ENCODE results near the gene TTC33.
"Not testable (repeated sequence)": the region's sequence is repeated elsewhere in the genome, so short reads cannot be mapped to it uniquely, and the experiment has no call there.

Gene TTC33

DNA sequence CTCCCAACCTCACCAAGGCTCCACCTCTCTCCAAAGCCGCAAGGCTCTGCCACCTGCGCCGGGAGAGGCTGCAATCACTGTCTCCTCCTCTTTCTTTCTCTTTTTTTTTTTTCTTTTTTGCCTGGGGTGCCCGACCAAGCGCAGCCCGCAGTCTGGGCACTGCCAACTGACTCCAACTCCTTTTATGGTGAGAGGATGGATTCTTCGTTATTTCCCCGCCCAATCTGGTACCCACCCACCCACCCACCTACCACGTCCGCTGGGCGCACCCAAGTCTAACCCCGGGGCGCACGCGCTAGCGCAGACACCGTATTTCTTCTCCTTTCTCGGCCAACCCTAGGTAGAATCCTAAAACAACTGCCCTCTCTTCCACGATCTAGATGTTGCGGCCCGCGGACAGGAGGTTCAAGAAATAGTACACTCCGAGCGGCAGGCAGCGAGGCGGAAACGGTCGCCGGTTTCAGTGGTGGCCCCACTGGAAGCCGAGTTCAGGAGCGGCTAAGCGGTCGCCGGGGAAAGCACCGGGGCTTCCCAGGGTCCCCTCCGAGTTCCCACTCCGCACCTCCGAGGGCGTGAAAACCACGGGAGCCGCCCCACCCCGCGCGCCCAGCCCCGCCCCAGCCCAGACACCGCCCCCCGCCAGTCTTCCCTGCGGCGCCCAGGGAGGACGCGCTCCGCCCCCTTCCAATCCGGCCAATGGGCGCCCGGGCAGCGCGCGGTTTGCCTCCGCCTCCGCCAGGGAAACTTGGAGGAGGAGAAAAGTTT lies 76.4 kb downstream of the TTC33 start:
- no peak for DNase-seq (ENCODE audit: low read depth)

DNA sequence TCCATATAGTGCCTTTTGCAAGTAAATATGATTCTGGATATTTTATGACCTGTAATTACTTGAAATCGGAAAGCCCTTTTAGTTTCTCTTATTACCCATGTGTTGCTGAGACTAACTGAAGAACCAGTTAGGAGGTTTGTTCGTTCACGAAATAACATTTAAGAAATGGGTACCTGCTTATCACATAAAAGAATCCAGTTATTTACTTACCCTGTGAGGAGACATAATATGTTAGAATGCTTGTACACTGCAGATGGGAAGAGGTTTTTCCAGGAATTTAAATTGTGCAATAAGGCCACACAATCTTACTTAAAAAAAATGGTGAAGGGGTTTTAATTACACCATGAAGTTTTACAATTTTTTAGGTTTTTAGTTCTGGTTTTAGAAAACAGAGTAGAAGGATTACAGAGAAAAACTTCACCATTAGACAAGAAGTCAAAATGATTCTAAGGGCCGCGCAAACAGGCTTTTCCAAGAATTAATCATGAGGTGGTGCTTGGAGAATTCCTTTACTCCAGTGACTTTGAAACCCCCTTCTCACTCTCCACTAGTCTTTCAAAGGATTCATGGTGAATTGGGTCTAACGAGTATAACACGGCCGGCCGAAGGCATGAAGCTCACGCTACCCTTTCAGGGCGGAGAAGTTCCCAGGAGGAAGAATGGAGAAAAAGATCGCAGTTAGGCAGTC lies 77.2 kb downstream of the TTC33 start:
- DNase-seq (ENCODE audit: low read depth), result no peak

DNA sequence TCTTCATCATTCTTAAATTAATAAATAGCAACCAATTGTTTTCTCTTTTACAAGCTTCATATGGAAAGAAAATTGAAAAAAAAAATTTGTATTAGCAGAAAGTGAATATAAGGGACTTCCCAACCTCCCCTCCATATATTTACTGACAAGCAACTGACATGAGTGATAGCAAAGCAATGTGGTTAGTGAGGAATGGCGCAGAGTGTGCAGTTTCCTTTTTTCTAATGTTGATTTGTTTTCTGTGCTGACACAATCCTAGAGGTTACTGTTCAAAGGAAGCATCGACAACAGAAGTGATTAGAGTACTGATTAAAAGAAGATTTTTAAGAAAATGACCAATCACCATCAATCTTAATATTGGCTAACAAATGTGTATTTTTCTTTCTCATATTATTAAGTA lies 77.7 kb downstream of the TTC33 start:
- DNase-seq (ENCODE audit: low read depth), result no peak

DNA sequence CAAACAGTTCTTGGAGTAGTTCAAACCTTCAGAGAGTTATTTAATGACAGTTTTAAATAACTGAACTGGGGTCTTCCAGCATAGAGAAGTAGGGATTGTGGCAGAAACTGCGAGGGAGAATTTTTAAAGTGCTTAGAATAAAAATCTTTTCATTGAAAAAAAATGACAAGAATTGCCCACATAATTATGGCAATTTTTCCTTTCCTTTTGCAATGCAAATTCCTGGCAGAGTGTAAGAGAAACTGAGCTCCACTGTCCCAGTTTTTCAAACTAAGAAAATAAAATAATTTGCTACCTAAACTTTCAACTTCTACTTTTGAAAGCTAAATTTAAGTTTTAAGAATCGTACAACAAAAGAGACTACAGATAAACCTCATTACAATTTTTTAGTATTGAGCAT lies 78.3 kb downstream of the TTC33 start:
- no peak for DNase-seq (ENCODE audit: low read depth)

DNA sequence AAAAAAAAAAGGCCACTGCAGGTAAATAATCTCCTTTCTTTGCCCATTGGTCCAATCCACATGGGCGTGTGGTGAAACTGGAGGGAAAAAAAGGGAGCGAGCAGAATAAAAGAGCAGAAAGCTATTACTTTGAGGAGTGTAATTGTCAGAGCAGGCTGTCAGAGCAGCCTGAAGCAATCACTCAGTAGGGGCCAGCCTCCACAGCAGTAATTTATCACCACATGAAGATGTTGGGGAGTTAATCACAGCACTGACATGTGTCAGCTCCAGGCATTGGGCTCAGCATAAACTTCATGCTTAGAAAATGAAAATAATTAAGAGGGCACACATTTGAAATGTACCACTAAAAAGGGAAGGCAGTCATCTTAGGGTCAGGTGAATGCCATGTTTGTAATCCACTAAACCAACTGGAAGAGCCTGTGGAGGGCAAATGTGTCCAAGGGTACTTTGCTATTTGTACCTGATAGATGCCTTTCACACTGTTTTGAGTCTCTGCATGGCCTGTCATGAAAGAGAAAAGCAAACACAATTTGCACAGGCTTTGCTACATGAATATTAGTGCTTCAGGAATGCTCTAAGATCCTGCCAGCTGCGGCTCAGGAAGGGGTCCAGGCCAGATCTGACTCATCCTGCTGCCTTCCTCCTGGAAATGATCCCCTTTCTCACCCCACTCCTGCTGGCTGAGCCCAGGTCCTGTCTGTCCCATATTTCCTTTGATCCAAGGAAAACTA lies 79.0 kb downstream of the TTC33 start:
- DNase-seq (ENCODE audit: low read depth), result no peak

DNA sequence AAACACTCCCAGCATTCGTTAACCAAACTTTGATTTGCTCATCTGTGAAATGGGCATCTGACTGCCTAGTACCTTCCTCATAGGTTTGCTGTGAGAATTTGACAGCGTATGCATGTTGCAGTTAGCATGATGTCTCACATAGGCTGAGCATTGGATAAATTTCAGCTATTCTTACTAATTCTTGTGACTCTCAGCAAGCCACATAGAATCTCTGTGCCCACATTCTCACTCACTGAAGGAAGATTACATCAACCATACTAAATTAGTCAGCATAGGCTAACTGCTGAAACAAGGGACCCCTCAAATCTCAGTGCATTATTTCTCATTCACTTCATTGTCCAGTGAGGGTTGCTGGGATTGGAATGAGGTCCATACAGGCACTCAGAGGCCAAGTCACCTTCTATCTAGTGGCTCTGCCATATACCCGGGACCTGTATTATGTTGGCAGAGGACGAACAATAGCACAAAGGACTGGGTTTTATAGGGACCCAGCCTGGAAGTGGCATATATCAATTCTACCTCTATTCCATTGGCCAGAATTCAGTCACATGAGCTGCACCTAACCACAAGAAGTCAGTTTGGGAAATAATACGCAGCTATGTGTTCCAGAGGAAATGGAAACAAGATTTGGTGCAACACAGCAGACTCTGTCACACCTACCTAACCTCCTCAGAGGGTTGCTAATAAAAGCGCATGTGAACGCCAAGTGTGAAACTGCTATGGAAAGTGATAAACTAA lies 80.2 kb downstream of the TTC33 start:
- no peak for DNase-seq (ENCODE audit: low read depth)

DNA sequence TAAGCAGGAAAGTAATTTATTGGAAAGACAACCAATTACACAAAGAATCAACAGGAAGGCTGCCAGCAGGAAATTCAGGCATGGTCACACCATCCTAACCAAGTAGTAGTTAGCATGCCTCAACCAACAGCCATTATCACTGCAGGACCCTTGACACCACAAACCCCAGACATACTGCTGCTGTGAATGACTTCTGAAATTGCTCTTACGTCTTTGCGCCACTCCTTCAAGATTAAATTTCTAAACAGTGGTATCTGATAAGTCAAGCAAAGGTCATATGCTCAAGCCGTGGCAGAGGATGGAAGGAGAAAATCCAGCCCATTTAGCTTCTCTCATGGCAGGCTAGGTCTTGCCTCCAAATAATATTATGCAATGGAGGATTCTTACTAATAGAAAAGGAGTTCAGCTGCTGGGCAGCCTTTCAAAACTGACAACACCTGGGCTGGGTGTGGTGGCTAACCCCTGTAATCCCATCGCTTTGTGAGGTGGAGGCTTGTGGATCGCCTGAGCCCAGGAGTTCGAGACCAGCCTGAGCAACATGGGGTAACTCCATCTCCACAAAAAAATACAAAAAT lies 81.0 kb downstream of the TTC33 start:
- no peak for DNase-seq (ENCODE audit: low read depth)

DNA sequence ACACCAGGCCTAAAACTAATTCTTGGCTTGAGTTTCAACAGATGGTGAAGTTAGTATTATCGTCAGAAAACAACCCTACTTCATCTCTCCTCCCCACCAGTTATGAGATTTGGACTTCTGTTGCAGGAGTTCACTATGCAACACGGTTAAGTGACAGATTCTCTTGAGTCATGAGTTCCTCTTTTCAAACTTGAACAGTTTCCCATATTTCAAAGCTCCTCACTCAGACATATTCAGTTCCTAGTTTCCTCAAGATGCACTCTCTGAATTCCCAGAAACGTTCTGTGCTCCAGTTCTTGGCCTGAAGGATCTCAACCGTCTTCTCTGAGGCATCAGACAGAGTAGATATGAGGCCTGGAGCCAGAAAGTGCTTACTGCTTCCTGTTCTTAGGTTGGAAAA lies 83.3 kb downstream of the TTC33 start:
- no peak for DNase-seq (ENCODE audit: low read depth)

DNA sequence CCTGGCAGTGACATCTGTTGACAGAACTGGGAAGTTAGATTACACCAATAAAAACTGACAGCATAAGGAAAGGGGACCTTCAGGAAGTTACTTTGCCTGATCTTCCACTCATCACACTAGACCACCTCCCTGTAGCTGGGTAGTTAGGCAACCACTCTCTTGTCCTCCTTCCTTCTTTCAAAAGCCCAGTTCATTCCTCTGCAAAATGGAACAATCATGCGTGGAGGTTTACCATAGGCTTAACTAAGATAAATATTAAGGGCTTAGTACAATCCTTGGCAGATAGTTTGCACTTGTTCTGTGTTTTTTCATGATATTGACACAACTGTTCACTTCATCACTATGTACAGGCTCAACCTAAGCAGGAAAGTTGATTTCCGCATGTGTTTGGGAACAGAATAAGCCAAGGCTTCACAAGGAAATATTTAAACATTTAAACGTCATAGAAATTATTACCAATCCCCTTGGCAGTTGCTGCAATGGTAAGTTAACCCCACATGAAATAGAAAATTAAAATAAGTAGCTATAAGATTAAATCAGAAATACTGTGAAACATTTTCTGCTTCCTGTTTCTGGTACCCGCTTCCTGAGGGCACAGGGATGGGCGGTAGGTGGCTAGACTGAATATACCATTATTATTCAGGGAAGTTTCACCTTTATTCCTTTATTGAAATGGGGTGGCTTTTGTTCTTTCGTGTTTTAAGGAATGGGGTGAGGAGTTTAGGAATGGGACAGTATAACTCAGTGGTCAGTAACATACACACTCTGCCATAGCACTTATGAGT lies 86.0 kb downstream of the TTC33 start:
- no peak for DNase-seq (ENCODE audit: low read depth)

DNA sequence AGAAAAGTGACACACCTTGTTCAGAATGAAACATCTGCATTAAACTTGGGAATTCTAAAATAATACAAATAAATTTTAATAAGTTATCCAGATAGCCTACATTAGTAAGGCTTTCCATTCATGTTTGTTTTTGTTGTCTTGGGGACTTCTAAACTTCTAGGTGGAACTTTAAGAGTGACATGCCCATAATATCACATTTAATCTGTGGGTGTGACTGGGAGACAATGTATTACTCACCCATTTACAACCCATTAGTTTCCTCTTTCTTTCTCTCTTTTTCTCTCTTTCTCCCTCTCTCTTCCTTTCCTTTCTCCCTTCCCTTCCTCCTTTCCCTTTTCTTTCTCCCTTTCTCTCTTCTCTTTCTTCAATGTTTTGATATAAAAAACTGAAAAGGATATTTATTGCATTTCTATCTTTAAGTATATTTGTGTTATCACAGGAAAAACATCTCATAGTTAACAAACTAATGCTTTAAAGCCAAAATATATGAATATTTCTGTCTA lies 88.5 kb downstream of the TTC33 start:
- no peak for DNase-seq (ENCODE audit: low read depth)

DNA sequence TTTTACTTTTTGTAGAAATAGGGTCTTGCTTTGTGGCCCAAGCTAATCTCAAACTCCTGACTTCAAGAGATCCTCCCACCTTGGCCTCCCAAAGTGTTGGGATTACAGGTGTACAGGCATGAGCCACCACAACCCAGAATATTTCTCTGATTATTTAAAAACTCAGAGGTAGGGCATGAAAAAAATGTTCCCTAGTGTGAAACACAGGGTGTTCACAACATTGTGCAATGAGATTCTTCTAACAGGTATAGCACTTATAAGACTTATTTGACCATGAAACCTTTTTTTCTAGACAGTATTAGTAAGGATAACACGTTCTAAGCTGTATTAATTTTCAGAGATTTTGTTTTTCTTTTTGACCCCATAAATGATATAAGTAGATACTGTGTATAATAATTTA lies 89.1 kb downstream of the TTC33 start:
- DNase-seq (ENCODE audit: low read depth), result no peak

DNA sequence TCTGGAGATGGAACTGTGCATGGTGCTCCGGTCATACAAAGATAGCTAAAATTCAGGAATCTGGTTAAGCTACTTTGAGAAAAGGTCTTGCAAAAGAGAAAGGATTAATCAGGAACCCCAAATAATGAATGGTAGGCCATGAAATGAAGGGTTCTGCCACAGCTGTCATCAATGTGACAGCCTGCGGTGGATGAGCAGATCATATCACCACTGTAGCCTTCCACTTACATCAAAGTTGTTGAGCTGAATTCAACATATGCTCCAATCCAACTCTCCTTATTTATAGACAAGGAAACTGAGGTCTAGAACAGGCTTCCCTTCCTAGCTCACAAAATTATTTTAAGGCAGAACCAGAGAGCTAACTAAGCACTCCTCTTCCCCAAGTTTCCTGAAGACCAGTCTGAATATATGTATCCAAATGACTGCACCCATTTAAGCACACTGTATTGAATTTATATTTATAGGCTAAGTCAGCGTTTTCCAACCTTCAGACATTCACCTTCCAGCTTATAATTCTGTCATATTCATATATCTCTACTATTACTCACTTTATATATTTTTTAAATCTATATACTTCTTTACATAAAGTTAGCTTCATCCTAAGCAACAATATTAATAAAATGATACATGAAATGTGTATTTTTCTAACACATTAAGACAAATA lies 90.0 kb downstream of the TTC33 start:
- DNase-seq (ENCODE audit: low read depth), result no peak

DNA sequence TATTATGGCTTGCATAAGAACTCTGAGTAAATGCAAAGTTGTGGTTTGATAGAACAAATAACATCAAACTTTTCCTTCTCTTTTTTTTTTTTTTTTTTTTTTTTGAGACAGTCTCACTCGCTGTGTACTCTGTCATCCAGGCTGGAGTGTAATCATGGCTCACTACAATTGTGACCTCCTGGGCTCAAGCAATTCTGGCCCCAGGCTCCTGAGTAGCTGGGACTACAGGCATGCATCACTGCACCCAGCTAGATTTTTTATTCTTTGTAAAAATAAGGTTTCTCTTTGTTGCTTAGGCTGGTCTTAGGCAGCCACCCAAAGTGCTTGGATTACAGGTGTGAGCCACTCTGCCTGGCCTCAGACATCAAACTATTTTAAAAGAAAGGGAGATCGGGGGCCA lies 95.0 kb downstream of the TTC33 start:
- DNase-seq (ENCODE audit: low read depth), result no peak

DNA sequence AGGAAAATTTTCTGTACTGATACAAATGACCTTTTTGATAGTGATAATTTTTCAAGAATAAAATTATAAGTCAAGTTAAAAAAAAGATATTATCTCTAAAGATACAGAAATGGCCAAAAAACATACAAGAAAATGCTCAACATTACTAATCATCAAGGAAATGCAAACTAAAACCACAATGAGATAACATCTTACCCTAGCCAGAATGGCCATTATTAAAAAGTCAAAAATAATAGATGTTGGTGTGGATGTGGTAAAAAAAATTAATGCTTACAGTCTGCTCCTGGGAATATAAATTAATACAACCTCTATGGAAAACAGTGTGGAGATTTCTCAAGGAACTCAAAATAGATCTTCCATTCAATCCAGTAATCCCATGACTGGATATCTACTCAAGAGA lies 99.0 kb downstream of the TTC33 start:
- DNase-seq (ENCODE audit: low read depth), result no peak

DNA sequence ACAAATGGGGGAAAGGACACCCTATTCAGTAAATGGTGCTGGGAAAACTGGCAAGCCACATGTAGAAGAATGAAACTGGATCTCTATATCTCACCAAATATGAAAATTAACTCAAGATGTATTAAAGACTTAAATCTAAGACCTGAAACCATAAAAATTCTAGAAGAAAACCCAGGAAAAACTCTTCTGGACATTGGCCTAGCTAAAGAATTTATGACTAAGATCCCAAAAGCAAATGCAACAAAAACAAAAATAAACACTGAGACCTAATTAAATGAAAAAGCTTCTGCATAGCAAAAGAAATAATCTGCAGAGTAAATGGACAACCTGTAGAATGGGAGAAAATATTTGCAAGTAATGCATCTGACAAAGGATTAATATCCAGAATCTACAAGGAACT lies 99.7 kb downstream of the TTC33 start:
- not testable (repeated sequence) for DNase-seq (ENCODE audit: low read depth)

DNA sequence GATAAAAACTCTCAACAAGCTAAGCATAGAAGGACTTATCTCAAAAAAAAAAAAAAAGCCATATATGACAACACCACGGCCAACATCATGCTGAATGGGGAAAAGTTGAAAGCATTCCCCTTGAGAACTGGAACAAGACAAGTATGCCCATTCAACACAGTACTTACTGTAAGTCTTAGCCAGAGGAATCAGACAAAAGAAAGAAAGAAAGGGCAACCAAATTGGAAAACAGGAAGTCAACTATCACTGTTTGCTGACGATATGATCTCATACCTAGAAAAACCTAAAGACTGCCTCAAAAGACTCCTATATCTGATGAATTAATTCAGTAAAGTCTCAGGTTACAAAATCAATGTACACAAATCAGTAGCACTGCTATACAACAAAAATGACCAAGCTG lies 100.6 kb downstream of the TTC33 start:
- DNase-seq (ENCODE audit: low read depth), result no peak

DNA sequence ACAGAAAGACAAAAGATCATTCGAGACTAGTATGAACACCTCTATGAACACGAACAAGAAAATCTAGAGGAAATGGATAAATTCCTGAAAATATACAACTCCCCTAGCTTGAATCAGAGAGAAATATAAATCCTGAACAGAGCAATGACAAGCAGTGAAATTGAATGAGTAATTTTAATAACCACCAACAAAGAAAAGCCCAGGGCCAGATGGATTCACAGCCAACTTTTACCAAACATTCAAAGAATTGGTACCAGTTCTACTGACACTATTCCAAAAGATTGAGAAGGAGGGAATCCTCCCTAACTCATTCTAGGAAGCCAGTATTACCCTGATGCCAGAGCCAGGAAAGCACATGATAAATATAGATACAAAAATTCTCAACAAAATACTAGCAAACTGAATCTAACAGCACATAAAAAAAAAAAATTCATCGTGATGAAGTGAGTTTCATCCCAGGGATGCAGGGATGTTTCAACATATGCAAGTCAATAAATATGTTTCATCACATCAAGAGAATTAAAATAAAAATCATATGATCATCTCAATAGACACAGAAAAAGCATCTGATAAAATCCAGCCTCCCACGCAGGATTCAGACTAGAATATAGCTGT lies 101.3 kb downstream of the TTC33 start:
- DNase-seq (ENCODE audit: low read depth), result no peak

DNA sequence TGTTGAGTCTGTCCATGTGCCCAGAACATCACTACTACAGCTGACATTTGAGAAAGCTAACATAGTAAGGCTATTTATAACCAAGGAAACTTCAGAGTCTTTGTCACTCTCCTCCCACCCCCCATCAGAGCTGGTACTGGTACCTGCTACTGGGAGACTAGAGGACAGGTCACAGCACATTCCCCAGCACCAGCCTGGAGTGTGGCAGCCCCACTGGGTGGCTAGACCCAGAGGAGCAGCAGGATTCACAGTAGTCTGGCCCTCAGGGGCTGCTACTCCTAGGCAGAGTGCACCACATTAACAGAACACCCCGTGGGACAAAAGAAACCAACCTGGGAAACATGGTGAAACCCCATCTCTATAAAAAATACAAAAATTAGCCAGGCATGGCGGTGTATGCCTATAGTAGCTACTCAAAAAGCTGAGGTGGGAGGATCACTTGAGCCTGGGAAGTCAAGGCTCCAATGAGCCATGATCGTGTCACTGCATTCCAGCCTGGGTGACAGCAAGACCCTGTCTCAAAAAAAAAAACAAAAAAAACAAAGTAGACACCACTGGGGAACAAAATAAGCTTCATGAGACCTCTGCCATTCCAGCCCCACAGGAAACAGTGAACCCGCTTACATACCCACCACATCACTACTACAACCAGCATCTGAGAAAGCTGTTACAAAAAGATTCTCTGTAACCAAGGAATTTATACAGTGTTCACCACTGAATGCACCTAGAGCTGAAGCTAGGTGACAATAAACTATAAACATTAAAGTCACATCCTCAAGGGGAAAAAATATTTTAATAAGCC lies 102.3 kb downstream of the TTC33 start:
- no peak for DNase-seq (ENCODE audit: low read depth)

Data from non-pigmented ciliary epithelial cell (primary cell).